HG03432 (cell line): ENCODE measurements around the gene MCMBP.
"Not testable (repeated sequence)": the region's sequence is repeated elsewhere in the genome, so short reads cannot be mapped to it uniquely, and the experiment has no call there.

Experiments
- ATAC-seq: cut with Tn5 transposase; IDR thresholded peaks from one replicate; pipeline ENCODE4 v1.9.1; 2021; ENCODE audit warnings: mild to moderate bottlenecking, moderate library complexity; ENCODE audit not compliant: unreplicated experiment

The MCMBP gene

DNA sequence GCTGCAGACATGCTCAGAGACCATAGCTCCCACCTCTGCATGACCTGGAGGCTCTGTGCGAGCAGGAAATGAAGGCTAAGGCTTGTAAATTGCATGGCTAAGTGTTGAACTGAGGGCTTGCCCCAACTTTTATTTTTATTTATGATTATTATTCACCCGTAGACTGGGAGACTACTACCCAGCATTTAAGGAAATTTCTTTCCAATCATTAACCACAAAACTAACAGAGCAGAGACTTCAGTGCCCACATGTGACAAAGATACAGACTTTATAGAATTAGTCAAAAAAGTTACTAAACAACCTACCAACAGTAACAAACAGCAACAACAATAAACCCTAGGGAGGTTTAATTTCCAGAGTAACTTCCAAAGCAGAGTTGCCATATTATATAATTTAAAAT is 39.7 kb downstream of the MCMBP start:
- no peak for ATAC-seq

DNA sequence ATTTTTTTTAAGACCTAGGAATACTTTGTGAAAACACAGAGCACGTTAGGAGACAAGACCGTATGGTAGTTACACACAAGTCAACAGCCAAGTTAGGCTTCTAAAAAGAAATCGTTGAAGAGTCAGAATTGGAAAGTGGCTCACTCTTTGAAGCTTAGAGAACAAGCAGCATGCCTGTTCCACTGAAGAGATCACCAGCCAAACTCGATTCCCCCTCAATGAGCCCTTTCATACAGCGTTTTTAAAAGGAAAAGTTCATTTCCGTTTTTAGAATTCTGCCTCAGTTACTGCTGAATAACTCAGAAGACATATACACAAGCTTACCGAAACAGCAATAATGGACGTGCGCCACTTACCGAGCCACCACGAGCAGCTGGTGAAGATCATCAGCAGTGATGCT is 41.0 kb downstream of the MCMBP start:
- no peak for ATAC-seq

DNA sequence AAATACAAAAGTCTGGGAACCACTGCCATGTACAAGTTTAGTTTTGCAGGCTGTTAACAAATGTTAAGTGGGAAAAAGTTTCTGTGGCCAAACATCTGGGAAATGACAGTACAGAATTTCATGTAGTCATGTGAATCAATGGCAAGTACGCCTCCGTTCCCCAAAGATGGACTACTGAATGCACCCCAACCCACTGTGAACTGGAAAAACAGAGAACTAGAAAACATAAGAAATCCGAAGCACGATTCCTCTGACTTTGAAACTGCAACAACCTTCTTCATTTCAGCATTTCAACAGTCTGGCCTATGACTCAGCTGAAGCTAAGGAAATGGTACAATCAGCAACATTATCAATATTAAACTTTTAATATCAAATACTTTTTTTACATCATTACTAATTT is 41.8 kb downstream of the MCMBP start:
- no peak for ATAC-seq

GRCh38 chr10:119829429-119829828 is 43.2 kb downstream of the MCMBP start:
- ATAC-seq: no peak

GRCh38 chr10:119827430-119827829 is 45.2 kb downstream of the MCMBP start:
- ATAC-seq: no peak

- ATAC-seq: no peak
Observed at GRCh38 chr10:119826771-119827170, 45.9 kb downstream of the MCMBP start.

DNA sequence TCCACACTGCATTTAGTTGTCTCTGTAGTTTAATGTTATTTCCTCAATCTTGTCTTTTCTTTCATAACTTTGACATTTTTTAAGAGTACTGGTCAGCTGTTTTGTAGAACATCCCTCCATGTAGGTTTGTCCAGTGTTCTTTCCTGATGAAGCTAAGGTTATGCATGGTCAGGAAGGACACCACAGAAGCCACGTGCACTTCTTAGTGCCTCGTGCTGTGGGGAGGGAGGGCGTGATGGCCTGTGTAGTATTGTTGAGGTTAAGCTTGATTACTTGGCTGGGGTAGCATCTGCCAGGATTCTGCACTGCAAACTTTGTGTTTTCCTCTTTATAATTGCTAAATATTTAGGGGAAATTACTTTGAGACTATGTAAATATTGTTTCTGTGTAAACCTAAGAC is 48.3 kb downstream of the MCMBP start:
- ATAC-seq: no peak

DNA sequence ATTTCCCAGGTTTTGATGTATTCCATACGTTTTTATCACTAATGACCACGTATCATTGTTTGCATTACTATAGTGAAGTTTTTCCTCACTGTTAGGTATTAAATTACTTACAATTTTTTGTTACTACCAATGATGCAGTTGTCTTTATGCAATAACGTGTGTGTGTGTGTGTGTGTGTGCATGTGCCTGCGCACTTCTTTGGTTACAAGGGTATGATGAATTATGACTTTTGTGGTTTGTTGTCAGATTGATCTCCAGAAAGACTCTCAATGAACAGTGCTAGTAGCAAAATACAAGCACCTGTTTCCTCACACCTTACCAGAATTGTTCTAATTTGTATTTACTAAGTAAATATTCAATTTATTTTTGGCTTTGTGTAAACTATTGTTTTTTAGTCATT is 51.5 kb downstream of the MCMBP start:
- no peak for ATAC-seq

DNA sequence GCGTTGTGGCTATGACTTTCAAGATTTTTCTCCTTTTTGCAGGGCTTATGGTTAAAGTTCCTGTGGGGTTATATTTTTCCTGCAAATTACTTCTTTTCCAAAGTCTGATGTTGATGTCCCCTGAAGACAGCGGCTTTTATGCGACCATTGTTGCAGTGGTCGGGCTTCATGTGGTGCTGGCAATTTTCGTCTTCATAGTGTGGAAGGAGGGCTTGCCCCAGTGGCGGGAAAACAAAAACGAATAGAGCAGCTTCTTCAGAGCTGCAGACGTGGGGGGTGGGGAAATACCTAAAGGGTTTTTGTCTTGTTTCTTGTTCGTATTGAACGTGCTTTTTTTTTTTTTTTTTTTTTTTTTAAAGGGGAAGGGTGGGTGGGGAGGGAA is 53.8 kb downstream of the MCMBP start:
- ATAC-seq: no peak

DNA sequence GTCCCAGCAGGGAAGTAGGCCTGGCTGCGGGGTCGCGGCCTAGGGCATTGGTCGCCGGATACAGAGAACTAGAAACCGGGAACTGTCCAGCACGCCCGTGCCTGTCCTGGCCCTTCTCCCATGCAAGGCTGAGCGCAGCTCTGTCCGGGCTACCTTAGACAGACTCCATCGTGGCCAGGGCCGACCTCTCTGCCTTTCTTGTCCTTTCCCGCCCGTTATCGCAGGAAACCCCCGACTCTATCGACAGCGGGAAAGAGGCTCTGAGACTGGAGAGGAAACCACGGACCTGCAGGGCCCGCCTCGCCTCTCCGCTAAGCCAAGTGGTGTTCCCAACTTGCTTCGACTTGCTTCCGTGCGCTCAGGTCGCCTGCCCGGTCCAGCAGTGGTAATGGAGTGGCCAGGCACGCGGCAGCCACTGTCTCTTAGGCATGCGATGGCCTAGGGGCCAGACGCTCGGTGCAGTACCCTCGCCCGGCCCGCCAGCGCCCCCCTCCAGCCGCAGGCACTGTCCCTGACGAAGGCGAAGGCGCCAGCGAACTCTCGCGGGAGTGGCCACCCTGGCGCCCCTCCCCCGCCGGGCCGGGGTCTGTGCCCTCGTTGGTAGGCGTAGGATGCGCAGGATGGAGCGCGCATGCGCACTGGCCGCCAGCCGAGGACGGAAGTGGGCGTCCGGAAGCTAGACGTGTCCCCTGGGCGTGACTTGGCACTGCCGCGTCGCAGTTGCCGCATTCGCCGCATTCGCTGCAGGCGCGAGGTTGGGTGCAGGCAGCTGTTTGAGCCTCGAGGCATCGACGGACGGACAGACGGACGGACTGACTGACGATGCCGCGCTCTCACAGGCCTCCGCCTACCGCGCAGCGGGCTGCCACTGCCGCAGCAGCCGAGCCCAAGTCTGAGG is 54.4 kb downstream of the MCMBP start:
- ATAC-seq: no peak

GRCh38 chr10:119815671-119816070 is 57.0 kb downstream of the MCMBP start:
- no peak for ATAC-seq

DNA sequence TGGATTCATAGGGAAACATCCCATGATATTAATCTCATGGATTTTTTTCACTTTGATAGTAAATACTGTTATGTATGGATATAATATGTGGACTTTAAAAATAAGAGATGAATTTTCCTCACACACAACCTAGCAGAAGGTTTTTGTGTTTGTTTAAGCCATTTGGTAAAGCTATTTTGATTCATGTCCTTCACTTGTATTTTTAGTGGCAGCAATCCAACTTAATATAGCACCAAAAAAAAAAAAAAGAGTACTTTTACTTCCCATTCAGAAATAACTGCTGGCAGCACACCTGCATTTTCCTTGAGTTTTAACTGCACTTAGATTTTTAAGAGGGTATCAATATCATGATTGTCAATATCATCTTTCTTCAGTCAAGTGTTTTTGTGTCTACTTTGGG is 60.0 kb downstream of the MCMBP start:
- no peak for ATAC-seq

DNA sequence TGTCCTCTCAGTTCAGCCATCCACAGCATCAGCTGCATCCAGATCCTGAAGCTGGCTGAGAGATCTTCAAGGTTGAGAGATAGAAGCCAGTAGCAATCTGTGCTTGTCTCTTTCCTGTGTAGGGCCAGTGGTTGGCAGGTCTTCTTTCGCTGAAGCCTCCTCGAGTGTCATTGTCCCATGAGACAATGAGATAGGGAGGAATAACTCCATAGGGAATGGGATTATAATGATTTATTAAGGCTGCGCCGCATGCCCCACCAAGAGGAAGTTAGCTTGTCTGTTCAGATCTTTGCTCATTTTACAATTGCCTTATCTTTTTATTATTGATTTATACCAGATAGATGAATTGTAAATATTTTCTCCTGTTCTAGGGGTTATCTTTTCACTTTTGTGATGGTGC is 61.5 kb downstream of the MCMBP start:
- no peak for ATAC-seq

DNA sequence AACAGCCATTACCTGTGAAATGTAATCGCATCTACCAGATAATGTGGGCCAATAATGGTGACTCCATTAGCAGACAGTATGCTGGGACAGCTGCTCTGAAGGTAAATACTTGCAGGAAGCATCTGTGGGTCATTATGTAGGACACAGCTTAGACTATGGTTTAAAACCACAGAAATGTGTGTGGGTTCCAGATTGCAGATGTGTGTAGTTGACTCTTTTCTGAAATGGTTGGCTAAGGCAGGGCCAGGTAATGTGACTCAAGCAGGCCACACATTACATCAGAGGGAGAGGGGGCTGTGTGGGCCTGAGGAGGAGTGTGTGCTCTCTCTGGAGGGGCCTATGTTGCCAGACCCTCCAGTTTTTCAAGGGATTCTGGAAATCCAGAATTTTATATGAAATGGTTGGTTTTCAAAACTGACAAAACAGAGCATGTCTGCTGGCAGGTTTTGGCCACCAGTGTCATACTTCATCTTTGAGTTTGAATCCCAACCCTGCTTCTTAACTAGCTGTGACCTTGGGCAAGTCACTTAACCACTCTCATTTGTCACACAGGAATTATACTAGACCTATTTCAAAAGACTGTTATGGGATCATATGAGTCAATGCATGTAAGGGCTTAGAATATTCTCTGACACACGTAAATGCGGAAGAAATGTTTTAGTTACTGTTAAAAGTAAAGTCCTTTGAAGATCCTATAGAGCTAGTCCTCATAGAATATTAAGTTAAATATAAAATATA is 64.5 kb downstream of the MCMBP start:
- no peak for ATAC-seq

DNA sequence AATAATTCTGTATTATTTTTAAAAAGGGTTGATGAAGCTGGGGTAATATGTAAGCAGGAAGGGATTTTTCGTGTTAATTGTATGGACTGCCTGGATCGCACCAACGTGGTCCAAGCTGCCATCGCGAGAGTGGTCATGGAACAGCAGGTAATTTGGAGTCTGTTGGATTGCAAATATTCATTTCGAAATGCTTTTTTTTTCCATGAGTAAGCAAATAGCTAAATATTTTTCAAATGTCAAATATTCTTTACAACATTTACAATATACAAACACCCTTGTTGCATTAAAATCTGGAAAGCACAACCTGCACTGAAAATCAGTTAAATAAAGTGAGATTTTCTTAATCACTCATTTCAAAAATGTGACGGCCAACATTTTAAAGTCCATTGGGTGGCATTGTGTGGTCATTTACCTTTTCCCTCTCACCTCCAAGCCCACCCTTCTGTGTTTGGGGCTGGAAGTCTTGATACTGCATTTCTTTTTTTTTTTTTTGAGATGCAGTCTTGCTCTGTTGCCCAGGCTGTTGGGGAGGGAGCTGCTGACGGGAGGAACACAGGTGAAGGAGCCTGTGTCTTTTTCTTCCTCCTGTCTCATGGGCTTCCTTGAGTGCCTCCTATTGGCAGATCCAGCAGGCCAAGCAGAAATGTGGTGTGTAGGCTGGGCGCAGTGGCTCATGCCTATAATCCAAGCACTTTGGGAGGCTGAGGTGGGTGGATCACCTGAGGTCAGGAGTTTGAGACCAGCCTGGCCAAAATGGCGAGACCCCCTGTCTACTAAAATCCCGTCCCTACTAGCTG is 66.1 kb downstream of the MCMBP start:
- no peak for ATAC-seq

GRCh38 chr10:119805702-119806230 is 66.9 kb downstream of the MCMBP start:
- ATAC-seq: no peak

GRCh38 chr10:119803264-119803663 is 69.4 kb downstream of the MCMBP start:
- no peak for ATAC-seq

DNA sequence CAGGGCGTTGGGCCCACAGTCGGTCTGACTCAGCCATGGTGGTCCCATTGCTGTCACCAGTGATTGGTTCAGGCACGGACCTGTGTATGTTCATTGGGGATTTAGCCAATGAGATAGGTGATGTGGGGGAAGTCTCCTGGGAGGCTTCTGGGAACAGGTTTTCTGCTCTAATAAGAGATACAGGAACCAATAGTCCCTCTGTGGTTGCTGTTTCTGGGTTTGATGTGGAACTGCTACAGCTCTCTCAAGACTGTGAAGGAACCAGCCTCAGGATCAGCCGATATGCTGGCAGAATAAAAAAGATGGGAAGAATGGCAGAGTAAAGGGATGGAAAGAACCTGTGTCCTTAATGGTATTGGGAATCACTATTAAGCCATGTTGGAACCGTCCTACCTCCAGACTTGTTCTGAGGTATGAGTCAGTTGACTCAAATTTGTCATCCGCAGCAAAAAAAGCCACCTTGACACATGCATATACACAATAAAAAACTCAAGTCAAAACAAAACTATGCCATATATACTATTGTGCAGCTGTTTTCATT is 70.6 kb downstream of the MCMBP start:
- no peak for ATAC-seq

- ATAC-seq: no peak
Observed at GRCh38 chr10:119801176-119801575, 71.5 kb downstream of the MCMBP start.

DNA sequence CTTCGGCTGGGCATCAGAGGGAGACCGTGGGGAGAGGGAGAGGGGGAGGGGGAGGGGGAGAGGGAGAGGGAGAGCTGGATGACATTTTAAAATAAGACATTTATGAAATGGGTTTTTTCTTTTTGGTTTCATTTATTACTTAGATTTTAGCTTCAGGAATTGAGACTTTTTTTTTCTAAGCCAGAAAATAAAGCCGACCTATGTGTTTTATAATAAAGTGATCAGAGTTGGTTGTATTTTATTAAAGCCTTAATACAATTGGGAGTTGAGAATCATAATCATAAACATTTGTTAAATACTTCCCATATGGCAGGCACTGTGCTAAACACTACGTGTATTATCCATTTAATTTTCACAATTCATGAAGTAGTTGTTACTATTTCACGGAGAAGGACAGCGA is 76.6 kb downstream of the MCMBP start:
- ATAC-seq: no peak

DNA sequence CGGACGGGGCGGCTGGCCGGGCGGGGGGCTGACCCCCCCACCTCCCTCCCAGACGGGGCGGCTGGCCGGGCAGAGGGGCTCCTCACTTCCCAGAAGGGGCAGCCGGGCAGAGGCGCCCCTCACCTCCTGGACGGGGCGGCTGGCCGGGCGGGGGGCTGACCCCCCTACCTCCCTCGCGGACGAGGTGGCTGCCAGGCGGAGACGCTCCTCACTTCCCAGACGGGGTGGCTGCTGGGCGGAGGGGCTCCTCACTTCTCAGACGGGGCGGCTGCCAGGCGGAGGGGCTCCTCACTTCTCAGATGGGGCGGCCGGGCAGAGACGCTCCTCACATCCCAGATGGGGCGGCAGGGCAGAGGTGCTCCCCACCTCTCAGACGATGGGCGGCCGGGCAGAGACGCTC is 77.5 kb downstream of the MCMBP start:
- ATAC-seq: not testable (repeated sequence)
